WTC11 (cell line): ENCODE data around the gene SRSF10. TPM values are rescaled to one million over a fixed set of nuclear protein-coding genes. Genes with fewer than 3 reads are reported as not detected.

ENCODE experiments used
- ATAC-seq: fragments of 200-7000 bp; cut with Tn5 transposase; 2 replicates; pipeline ENCODE4 v1.10.0; 2021; ENCODE audit warnings: mild to moderate bottlenecking, moderate library complexity
- CTCF ChIA-PET: fragments of 300-600 bp; sonication (Branson Sonifier 250); formaldehyde crosslinking; loops from one replicate; lab custom pipeline; 2021; ENCODE audit warnings: antibody characterized with exemption; lab: Charles Lee
- POLR2A ChIA-PET: fragments of 350-600 bp; sonication (Branson Sonifier 250); formaldehyde crosslinking; loops from one replicate; lab custom pipeline; 2021; ENCODE audit warnings: antibody characterized with exemption; lab: Charles Lee
- DNase-seq: peaks from one replicate; pipeline ENCODE4 v3.0.0; 2021; ENCODE audit warnings: low spot score
- H3K27ac Mint-ChIP-seq: 2 replicates; pipeline ENCODE4 v1.8.0; 2021; ENCODE audit warnings: mixed read lengths
- H3K27me3 Mint-ChIP-seq: 2 replicates; pipeline ENCODE4 v1.8.0; 2021; ENCODE audit warnings: low read depth, mild to moderate bottlenecking, moderate library complexity, mixed read lengths
- H3K36me3 Mint-ChIP-seq: 2 replicates; pipeline ENCODE4 v1.8.0; 2021; ENCODE audit warnings: mixed read lengths
- H3K4me1 Mint-ChIP-seq: 2 replicates; pipeline ENCODE4 v1.8.0; 2022; ENCODE audit warnings: mixed read lengths
- H3K4me3 Mint-ChIP-seq: 2 replicates; pipeline ENCODE4 v1.8.0; 2021; ENCODE audit warnings: mild to moderate bottlenecking, moderate library complexity, mixed read lengths
- H3K9me3 Mint-ChIP-seq: 2 replicates; pipeline ENCODE4 v1.8.0; 2021; ENCODE audit warnings: mixed read lengths
- CBFB ChIP-seq: sonication (generic); formaldehyde crosslinking; IDR thresholded peaks from 2 replicates; pipeline ENCODE4 v1.8.1; 2022; ENCODE audit warnings: mild to moderate bottlenecking, low read depth, missing genetic modification reagents
- ESRRA ChIP-seq: sonication (generic); formaldehyde crosslinking; IDR thresholded peaks from 2 replicates; pipeline ENCODE4 v1.8.1; 2022; ENCODE audit warnings: mild to moderate bottlenecking, missing genetic modification reagents, borderline replicate concordance
- GTF2I ChIP-seq: fragments of 250-450 bp; sonication (Bioruptor Pico); conservative IDR thresholded peaks from 2 replicates; pipeline ENCODE4 v1.4.0; 2021; ENCODE audit warnings: mild to moderate bottlenecking
- NFATC4 ChIP-seq: fragments of 250-450 bp; sonication (Bioruptor Pico); IDR thresholded peaks from 2 replicates; pipeline ENCODE4 v1.9.0; 2021; ENCODE audit warnings: mild to moderate bottlenecking
- NR2C2 ChIP-seq: sonication (generic); formaldehyde crosslinking; IDR thresholded peaks from 2 replicates; pipeline ENCODE4 v1.8.0; 2022; ENCODE audit warnings: mild to moderate bottlenecking, missing genetic modification reagents
- RELA ChIP-seq: sonication (generic); formaldehyde crosslinking; IDR thresholded peaks from 2 replicates; pipeline ENCODE4 v1.8.1; 2022; ENCODE audit warnings: missing genetic modification reagents, mild to moderate bottlenecking, borderline replicate concordance
- TCF7 ChIP-seq: sonication (generic); formaldehyde crosslinking; IDR thresholded peaks from 2 replicates; pipeline ENCODE4 v1.8.0; 2022; ENCODE audit warnings: mild to moderate bottlenecking, low read depth, missing genetic modification reagents, moderate library complexity
- TEAD1 ChIP-seq: sonication (generic); formaldehyde crosslinking; IDR thresholded peaks from 2 replicates; pipeline ENCODE4 v1.8.0; 2022; ENCODE audit warnings: mild to moderate bottlenecking, missing genetic modification reagents
- total RNA-seq: library from RNA; stranded (reverse); gene quantifications from 3 replicates; pipeline ENCODE4 v1.2.3, GENCODE V29; 2021
- TF ChIP-seq, protein P1 (sequence below): fragments of 250-450 bp; sonication (Bioruptor Pico); IDR thresholded peaks from 2 replicates; pipeline ENCODE4 v2.1.2; 2022; ENCODE audit warnings: mild to moderate bottlenecking, moderate library complexity
- TF ChIP-seq, protein P2 (sequence below): sonication (generic); formaldehyde crosslinking; conservative IDR thresholded peaks from 2 replicates; pipeline ENCODE4 v1.8.1; 2022; ENCODE audit warnings: mild to moderate bottlenecking, missing genetic modification reagents
- TF ChIP-seq, protein P3 (sequence below): sonication (generic); formaldehyde crosslinking; IDR thresholded peaks from 2 replicates; pipeline ENCODE4 v1.8.1; 2022; ENCODE audit warnings: low read depth, mild to moderate bottlenecking, moderate library complexity, missing genetic modification reagents, borderline replicate concordance
- TF ChIP-seq, protein P4 (sequence below): fragments of 250-450 bp; sonication (Bioruptor Pico); IDR thresholded peaks from 2 replicates; pipeline ENCODE4 v1.9.0; 2021; ENCODE audit warnings: moderate library complexity, mild to moderate bottlenecking, inconsistent platforms, borderline replicate concordance
- TF ChIP-seq, protein P5 (sequence below): fragments of 200-600 bp; IDR thresholded peaks from 2 replicates; pipeline ENCODE4 v1.8.0; 2022; ENCODE audit warnings: antibody characterized with exemption
- TF ChIP-seq, protein P6 (sequence below): fragments of 250-450 bp; sonication (Bioruptor Pico); IDR thresholded peaks from 2 replicates; pipeline ENCODE4 v1.8.0; 2021; ENCODE audit warnings: mild to moderate bottlenecking
- TF ChIP-seq, protein P7 (sequence below): sonication (generic); formaldehyde crosslinking; IDR thresholded peaks from 2 replicates; pipeline ENCODE4 v1.8.0; 2022; ENCODE audit warnings: mild to moderate bottlenecking, missing genetic modification reagents
- TF ChIP-seq, protein P8 (sequence below): sonication (generic); formaldehyde crosslinking; IDR thresholded peaks from 2 replicates; pipeline ENCODE4 v1.8.1; 2023; ENCODE audit warnings: mild to moderate bottlenecking, missing genetic modification reagents, borderline replicate concordance
- TF ChIP-seq, protein P9 (sequence below): sonication (generic); formaldehyde crosslinking; IDR thresholded peaks from 2 replicates; pipeline ENCODE4 v1.8.1; 2023; ENCODE audit warnings: mild to moderate bottlenecking, missing genetic modification reagents, moderate library complexity

The SRSF10 gene
- total RNA-seq, 1 experiment from 2014 or later, result 163 TPM

DNA sequence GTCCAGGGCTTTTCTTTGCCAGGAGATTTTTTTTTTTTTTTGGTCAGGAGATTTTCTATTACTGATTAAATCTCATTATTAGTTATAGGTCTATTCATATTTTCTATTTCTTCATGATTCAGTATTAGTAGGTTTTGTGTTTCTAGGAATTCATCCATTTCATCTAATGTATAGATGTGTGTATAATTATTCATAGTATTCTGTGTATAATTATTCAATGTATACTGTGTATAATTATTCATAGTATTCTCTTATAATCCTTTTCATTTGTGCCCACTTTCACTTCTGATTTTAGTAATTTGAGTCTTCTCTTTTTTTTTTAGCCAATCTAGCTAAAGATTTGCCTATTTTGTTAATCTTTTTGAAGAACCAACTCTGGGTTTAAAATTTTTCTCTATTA, 32.8 kb downstream of the SRSF10 start:
- Mint-ChIP-seq H3K36me3 (no peaks in the 10 kb centered on the region), H3K27me3 (peaks cover 2% of the 10 kb centered on the region; the same call in 1 of the 2 replicates), H3K4me1 (no peaks in the 10 kb centered on the region), H3K9me3 (peaks cover 16% of the 10 kb centered on the region), H3K4me3 (no peak overlapping the region), H3K27ac (no peak overlapping the region)
- CTCF ChIA-PET, result interaction anchor here (0.5 to 1.2 kb wide), 3 partner anchors 10 to 567 kb away, joined by 3 to 4 read pairs (median 3); no protein-coding TSS in a partner anchor
- POLR2A ChIA-PET, result no interaction called here
- TF ChIP-seq ESRRA (no peak), TCF7 (CRISPR knock-in tag) (no peak), NR2C2 (no peak), CBFB (CRISPR knock-in tag) (no peak), GTF2I (CRISPR knock-in tag) (no peak)
- TF ChIP-seq, protein P1, sequence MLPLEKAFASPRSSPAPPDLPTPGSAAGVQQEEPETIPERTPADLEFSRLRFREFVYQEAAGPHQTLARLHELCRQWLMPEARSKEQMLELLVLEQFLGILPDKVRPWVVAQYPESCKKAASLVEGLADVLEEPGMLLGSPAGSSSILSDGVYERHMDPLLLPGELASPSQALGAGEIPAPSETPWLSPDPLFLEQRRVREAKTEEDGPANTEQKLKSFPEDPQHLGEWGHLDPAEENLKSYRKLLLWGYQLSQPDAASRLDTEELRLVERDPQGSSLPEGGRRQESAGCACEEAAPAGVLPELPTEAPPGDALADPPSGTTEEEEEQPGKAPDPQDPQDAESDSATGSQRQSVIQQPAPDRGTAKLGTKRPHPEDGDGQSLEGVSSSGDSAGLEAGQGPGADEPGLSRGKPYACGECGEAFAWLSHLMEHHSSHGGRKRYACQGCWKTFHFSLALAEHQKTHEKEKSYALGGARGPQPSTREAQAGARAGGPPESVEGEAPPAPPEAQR (CRISPR knock-in tag), result no peak
- TF ChIP-seq, protein P2, sequence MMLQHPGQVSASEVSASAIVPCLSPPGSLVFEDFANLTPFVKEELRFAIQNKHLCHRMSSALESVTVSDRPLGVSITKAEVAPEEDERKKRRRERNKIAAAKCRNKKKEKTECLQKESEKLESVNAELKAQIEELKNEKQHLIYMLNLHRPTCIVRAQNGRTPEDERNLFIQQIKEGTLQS (CRISPR knock-in tag), result no peak
- TF ChIP-seq, protein P3, sequence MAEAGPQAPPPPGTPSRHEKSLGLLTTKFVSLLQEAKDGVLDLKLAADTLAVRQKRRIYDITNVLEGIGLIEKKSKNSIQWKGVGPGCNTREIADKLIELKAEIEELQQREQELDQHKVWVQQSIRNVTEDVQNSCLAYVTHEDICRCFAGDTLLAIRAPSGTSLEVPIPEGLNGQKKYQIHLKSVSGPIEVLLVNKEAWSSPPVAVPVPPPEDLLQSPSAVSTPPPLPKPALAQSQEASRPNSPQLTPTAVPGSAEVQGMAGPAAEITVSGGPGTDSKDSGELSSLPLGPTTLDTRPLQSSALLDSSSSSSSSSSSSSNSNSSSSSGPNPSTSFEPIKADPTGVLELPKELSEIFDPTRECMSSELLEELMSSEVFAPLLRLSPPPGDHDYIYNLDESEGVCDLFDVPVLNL, result no peak
- no peak for DNase-seq
- ATAC-seq, result no peak

DNA sequence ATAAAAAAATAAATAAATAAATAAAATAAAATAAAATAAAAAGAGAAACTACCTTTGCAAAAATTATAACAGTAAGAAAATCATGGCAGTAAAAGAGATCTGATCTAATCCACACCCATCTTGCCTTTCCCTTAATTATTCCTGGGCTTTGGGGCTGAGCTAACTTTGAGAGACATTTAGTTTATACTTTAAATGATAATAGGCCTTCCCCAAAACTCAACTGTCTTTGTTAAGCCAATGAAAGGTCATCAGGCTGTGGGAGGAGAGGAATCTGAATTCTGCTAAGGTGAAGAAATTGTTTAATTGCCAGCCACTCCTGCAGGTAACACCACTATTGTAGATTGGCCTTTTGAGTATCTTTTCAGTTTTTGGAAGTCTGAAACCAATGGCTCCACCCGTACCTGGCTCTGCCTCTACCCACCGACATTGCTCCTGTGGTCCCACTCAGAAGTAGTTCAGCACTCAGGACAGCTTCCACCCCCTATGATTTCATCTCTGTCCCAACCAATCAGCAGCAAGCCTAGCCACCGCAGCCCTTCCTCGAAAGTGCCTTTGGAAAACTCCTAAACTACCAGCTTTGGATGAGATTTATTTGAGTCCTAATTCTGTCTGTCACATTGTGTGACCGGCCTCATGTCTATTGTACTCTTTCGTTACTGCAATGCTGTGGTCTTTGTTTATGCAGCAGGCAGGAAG, 43.5 kb downstream of the SRSF10 start:
- Mint-ChIP-seq H3K4me1 (peaks cover 12% of the 10 kb centered on the region), H3K27me3 (no peaks in the 10 kb centered on the region; the same call in 1 of the 2 replicates), H3K36me3 (peaks cover 7% of the 10 kb centered on the region), H3K4me3 (peak overlapping the region; percentile 28), H3K27ac (peak overlapping the region; percentile 59), H3K9me3 (peaks cover 4% of the 10 kb centered on the region)
- CTCF ChIA-PET, result interaction anchor here (0.8 to 0.9 kb wide), 2 partner anchors 44 to 128 kb away, joined by 3 read pairs; partner anchors contain the start of gene SRSF10
- ATAC-seq, result peak; percentile 99
- peak; percentile 46 for DNase-seq
- POLR2A ChIA-PET, result no interaction called here
- TF ChIP-seq, protein P4, sequence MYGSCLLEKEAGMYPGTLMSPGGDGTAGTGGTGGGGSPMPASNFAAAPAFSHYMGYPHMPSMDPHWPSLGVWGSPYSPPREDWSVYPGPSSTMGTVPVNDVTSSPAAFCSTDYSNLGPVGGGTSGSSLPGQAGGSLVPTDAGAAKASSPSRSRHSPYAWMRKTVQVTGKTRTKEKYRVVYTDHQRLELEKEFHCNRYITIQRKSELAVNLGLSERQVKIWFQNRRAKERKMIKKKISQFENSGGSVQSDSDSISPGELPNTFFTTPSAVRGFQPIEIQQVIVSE (CRISPR knock-in tag), result no peak
- TF ChIP-seq, protein P5, sequence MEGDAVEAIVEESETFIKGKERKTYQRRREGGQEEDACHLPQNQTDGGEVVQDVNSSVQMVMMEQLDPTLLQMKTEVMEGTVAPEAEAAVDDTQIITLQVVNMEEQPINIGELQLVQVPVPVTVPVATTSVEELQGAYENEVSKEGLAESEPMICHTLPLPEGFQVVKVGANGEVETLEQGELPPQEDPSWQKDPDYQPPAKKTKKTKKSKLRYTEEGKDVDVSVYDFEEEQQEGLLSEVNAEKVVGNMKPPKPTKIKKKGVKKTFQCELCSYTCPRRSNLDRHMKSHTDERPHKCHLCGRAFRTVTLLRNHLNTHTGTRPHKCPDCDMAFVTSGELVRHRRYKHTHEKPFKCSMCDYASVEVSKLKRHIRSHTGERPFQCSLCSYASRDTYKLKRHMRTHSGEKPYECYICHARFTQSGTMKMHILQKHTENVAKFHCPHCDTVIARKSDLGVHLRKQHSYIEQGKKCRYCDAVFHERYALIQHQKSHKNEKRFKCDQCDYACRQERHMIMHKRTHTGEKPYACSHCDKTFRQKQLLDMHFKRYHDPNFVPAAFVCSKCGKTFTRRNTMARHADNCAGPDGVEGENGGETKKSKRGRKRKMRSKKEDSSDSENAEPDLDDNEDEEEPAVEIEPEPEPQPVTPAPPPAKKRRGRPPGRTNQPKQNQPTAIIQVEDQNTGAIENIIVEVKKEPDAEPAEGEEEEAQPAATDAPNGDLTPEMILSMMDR, result no peak
- TF ChIP-seq TEAD1 (CRISPR knock-in tag), result 0 out of 2 replicates have a peak, but pooled peaks have one; percentile 34
- TF ChIP-seq, protein P6, sequence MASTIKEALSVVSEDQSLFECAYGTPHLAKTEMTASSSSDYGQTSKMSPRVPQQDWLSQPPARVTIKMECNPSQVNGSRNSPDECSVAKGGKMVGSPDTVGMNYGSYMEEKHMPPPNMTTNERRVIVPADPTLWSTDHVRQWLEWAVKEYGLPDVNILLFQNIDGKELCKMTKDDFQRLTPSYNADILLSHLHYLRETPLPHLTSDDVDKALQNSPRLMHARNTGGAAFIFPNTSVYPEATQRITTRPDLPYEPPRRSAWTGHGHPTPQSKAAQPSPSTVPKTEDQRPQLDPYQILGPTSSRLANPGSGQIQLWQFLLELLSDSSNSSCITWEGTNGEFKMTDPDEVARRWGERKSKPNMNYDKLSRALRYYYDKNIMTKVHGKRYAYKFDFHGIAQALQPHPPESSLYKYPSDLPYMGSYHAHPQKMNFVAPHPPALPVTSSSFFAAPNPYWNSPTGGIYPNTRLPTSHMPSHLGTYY, result no peak
- TF ChIP-seq, protein P7, sequence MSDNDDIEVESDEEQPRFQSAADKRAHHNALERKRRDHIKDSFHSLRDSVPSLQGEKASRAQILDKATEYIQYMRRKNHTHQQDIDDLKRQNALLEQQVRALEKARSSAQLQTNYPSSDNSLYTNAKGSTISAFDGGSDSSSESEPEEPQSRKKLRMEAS (CRISPR knock-in tag), result 0 out of 2 replicates have a peak, but pooled peaks have one; percentile 23

DNA sequence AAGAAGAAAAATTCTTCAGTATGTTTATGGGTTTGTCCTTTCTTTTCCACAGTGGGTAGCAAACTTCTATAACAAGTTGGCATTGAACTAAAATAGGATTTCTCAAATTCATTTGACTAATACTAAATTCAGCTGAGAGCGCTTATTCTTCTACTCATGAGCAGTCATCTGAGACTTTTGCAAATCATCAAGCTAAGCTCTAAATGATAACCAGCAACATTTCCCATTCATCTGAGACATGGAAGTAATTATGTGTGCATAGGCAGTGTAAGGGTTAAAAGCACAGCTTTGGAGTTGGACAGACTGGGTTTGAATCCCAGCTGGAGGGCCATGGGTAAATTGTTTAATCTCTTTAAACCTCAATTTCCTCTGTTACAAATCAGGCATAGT, 48.6 kb downstream of the SRSF10 start:
- CTCF ChIA-PET, result interaction anchor here (1.3 to 1.4 kb wide), 2 partner anchors 15 to 120 kb away, joined by 5 read pairs; no protein-coding TSS in a partner anchor
- H3K4me3 Mint-ChIP-seq, result no peak overlapping the region
- ATAC-seq (no peak), DNase-seq (no peak)
- peaks cover 7% of the 10 kb centered on the region for H3K36me3 Mint-ChIP-seq
- H3K27ac Mint-ChIP-seq, result no peak overlapping the region
- no peaks in the 10 kb centered on the region; the same call in 1 of the 2 replicates for H3K27me3 Mint-ChIP-seq
- POLR2A ChIA-PET, result interaction anchor here (0.7 kb wide), 1 partner anchor 376 kb away, joined by 5 read pairs; no protein-coding TSS in a partner anchor
- H3K4me1 Mint-ChIP-seq, result peaks cover 5% of the 10 kb centered on the region
- peaks cover 4% of the 10 kb centered on the region for H3K9me3 Mint-ChIP-seq
- TF ChIP-seq, protein P8, sequence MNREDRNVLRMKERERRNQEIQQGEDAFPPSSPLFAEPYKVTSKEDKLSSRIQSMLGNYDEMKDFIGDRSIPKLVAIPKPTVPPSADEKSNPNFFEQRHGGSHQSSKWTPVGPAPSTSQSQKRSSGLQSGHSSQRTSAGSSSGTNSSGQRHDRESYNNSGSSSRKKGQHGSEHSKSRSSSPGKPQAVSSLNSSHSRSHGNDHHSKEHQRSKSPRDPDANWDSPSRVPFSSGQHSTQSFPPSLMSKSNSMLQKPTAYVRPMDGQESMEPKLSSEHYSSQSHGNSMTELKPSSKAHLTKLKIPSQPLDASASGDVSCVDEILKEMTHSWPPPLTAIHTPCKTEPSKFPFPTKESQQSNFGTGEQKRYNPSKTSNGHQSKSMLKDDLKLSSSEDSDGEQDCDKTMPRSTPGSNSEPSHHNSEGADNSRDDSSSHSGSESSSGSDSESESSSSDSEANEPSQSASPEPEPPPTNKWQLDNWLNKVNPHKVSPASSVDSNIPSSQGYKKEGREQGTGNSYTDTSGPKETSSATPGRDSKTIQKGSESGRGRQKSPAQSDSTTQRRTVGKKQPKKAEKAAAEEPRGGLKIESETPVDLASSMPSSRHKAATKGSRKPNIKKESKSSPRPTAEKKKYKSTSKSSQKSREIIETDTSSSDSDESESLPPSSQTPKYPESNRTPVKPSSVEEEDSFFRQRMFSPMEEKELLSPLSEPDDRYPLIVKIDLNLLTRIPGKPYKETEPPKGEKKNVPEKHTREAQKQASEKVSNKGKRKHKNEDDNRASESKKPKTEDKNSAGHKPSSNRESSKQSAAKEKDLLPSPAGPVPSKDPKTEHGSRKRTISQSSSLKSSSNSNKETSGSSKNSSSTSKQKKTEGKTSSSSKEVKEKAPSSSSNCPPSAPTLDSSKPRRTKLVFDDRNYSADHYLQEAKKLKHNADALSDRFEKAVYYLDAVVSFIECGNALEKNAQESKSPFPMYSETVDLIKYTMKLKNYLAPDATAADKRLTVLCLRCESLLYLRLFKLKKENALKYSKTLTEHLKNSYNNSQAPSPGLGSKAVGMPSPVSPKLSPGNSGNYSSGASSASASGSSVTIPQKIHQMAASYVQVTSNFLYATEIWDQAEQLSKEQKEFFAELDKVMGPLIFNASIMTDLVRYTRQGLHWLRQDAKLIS (CRISPR knock-in tag), result no peak
- TF ChIP-seq NFATC4 (no peak), RELA (CRISPR knock-in tag) (no peak)
- TF ChIP-seq, protein P9, sequence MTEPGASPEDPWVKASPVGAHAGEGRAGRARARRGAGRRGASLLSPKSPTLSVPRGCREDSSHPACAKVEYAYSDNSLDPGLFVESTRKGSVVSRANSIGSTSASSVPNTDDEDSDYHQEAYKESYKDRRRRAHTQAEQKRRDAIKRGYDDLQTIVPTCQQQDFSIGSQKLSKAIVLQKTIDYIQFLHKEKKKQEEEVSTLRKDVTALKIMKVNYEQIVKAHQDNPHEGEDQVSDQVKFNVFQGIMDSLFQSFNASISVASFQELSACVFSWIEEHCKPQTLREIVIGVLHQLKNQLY (CRISPR knock-in tag), result no peak
- TF ChIP-seq, protein P3, result no peak
